Measurements from ENCODE around the gene HSPA12B. TPM values are rescaled to one million over a fixed set of nuclear protein-coding genes. Genes with fewer than 3 reads are reported as not detected.
"Not testable (repeated sequence)": the region's sequence is repeated elsewhere in the genome, so short reads cannot be mapped to it uniquely, and the experiment has no call there.

HSPA12B gene
- polyA plus RNA-seq, 2 of the 4 experiments (the other 2 are of a cell fraction), result 0.37 to 1.2 TPM

GRCh38 chr20:3788685-3789155 is 56.2 kb downstream of the HSPA12B start:
- H3K4me3 ChIP-seq, result no peak overlapping the region
- ChIA-PET POLR2A (interaction anchor here (1.0 to 1.8 kb wide), 3 partner anchors 28 to 32 kb away, joined by 3 to 8 read pairs (median 6); partner anchors contain the start of gene AP5S1), CTCF (interaction anchor here (0.8 to 56.5 kb wide), 7 partner anchors 10 to 297 kb away, joined by 3 to 1634 read pairs (median 7); partner anchors contain the start of genes ADISSP and HSPA12B)
- no peaks in the 10 kb centered on the region for H3K9me3 ChIP-seq
- peak overlapping the region; percentile 88 to 96 for H3K27ac ChIP-seq
- TF ChIP-seq RAD21 (conservative IDR thresholded peaks at IDR 0.05 in 1 of 2, IDR thresholded peaks at IDR 0.05 in 1 of 2), result no peak
- no peak for TF ChIP-seq RCOR1 (IDR thresholded peaks at IDR 0.05; ENCODE audit: low read depth, low read length)
- H3K4me1 ChIP-seq, result peaks cover 40% of the 10 kb centered on the region
- DNase-seq (ENCODE audit: low read depth in 1 of 2, low spot score in 1 of 2), result peak in 1 of 2 experiments; percentile 63
- peak overlapping the region; percentile 41 for H3K4me2 ChIP-seq
- ATAC-seq, result peak in 1 of 2 experiments; percentile 55; a peak in 3 of 6 replicates
- FAIRE-seq, result peak; percentile 63
- WGBS (ENCODE audit: missing lambda C conversion rate), result 20% methylated on average over 4 of the region's 4 CpGs

- CTCF ChIA-PET, result interaction anchor here (0.5 to 56.5 kb wide), 6 partner anchors 11 to 1356 kb away, joined by 3 to 1634 read pairs (median 5); partner anchors contain the start of genes ADISSP and HSPA12B
- not testable (repeated sequence) for DNase-seq (ENCODE audit: low read depth in 1 of 2, low spot score in 1 of 2); ATAC-seq; FAIRE-seq; H3K9me3 ChIP-seq; H3K4me3 ChIP-seq
- peak overlapping the region; percentile 22 to 96; a peak in 5 of 6 replicates for H3K27ac ChIP-seq
- peak overlapping the region; percentile 41 for H3K4me2 ChIP-seq
- POLR2A ChIA-PET, result interaction anchor here (0.8 to 1.8 kb wide), 3 partner anchors 24 to 31 kb away, joined by 3 to 8 read pairs (median 6); partner anchors contain the start of gene AP5S1
- WGBS (ENCODE audit: missing lambda C conversion rate), result 91% methylated on average over 4 of the region's 4 CpGs
- peaks cover 35% of the 10 kb centered on the region for H3K4me1 ChIP-seq
Measured at GRCh38 chr20:3789201-3789600, 56.7 kb downstream of the HSPA12B start.

GRCh38 chr20:3794168-3794567 is 61.7 kb downstream of the HSPA12B start:
- peaks cover 21% of the 10 kb centered on the region for H3K4me1 ChIP-seq
- H3K4me3 ChIP-seq; DNase-seq (ENCODE audit: low read depth in 1 of 2, low spot score in 1 of 2); H3K4me2 ChIP-seq; ATAC-seq; FAIRE-seq; H3K9me3 ChIP-seq: not testable (repeated sequence)
- ChIA-PET POLR2A (interaction anchor here (1.1 kb wide), 1 partner anchor 18 kb away, joined by 4 read pairs; no protein-coding TSS in a partner anchor), CTCF (interaction anchor here (1.0 to 3.3 kb wide), 2 partner anchors 7 to 39 kb away, joined by 3 to 29 read pairs; partner anchors contain the start of gene CENPB)
- peak overlapping the region in 1 of 2 experiments; percentile 98; a peak in 2 of 6 replicates for H3K27ac ChIP-seq
- WGBS (ENCODE audit: missing lambda C conversion rate), result 100% methylated on average over 1 of the region's 3 CpGs

- Histone ChIP-seq H3K4me3 (peak overlapping the region; percentile 84), H3K9me3 (no peaks in the 10 kb centered on the region)
Measured at GRCh38 chr20:3794701-3795420, 62.4 kb downstream of the HSPA12B start.

GRCh38 chr20:3795511-3796468 is 63.3 kb downstream of the HSPA12B start, which contains the start of gene CDC25B:
Gene CDC25B, plus strand, starts transcription at chr20:3796310. Its CDS starts 222 bp downstream, at chr20:3796532.
- WGBS (ENCODE audit: missing lambda C conversion rate), result 6% methylated on average over 50 of the region's 69 CpGs
- peak; percentile 88 to 91 for ATAC-seq
- FAIRE-seq, result peak; percentile 7
- CTCF ChIA-PET, result interaction anchor here (0.6 to 3.3 kb wide), 8 partner anchors 9 to 415 kb away, joined by 3 to 29 read pairs (median 5); partner anchors contain the start of genes CENPB and SPEF1
- POLR2A ChIA-PET, result interaction anchor here (0.7 to 2.2 kb wide), 11 partner anchors 9 to 812 kb away, joined by 3 to 36 read pairs (median 4); partner anchors contain the start of genes AP5S1, CENPB and SPEF1
- Histone ChIP-seq H3K27ac (peak within 1 kb of the TSS; percentile 98 to 99), H3K4me1 (peaks cover 36% of the 10 kb centered on the region), H3K4me2 (peak within 1 kb of the TSS; percentile 84), H3K4me3 (peak within 1 kb of the TSS; percentile 84), H3K9me3 (no peaks in the 10 kb centered on the region)
- DNase-seq (ENCODE audit: low read depth in 1 of 2, low spot score in 1 of 2), result peak; percentile 96 to 97
- TF ChIP-seq USF2 (IDR thresholded peaks at IDR 0.05) (0 out of 2 replicates have a peak, but pooled peaks have one; percentile 1), MAX (IDR thresholded peaks at IDR 0.05) (peak; percentile 88), JUN (IDR thresholded peaks at IDR 0.05) (peak; percentile 65 to 97; a peak in 4 of 5 replicates), CBX2 (IDR thresholded peaks at IDR 0.05; ENCODE audit: borderline replicate concordance, low read depth) (no peak), RCOR1 (IDR thresholded peaks at IDR 0.05; ENCODE audit: low read depth, low read length) (peak; percentile 87; the same call in 1 of the 2 replicates), CHD4 (IDR thresholded peaks at IDR 0.05; ENCODE audit: borderline replicate concordance) (peak; percentile 84; the same call in 1 of the 2 replicates), POLR2AphosphoS2 (conservative IDR thresholded peaks at IDR 0.05; ENCODE audit: low read length) (no peak), TFCP2L1 (CRISPR knock-in tag; IDR thresholded peaks at IDR 0.05) (0 out of 2 replicates have a peak, but pooled peaks have one; percentile 3), ESRRA (IDR thresholded peaks at IDR 0.05; ENCODE audit: borderline replicate concordance, low read length) (peak; percentile 98), NR3C1 (IDR thresholded peaks at IDR 0.05) (no peak), EHMT2 (IDR thresholded peaks at IDR 0.05; ENCODE audit: low read depth) (no peak), ZNF302 (CRISPR knock-in tag; IDR thresholded peaks at IDR 0.05) (no peak)

More at GRCh38 chr20:3794701-3795420, 62.4 kb downstream of the HSPA12B start:
- Histone ChIP-seq H3K4me1 (peaks cover 27% of the 10 kb centered on the region), H3K4me2 (peak overlapping the region; percentile 84), H3K27ac (peak overlapping the region; percentile 98 to 99)
- TF ChIP-seq EHF (CRISPR knock-in tag; IDR thresholded peaks at IDR 0.05), result no peak
- TF ChIP-seq MAFK (IDR thresholded peaks at IDR 0.05; ENCODE audit: partially characterized antibody), result no peak
- TF ChIP-seq MAZ (IDR thresholded peaks at IDR 0.05; ENCODE audit: borderline replicate concordance, low read depth, low read length), result no peak
- no peak for TF ChIP-seq EP300 (IDR thresholded peaks at IDR 0.05)
- FAIRE-seq, result no peak
- 92% methylated on average over 25 of the region's 25 CpGs for WGBS (ENCODE audit: missing lambda C conversion rate)
- CTCF ChIA-PET, result interaction anchor here (0.6 to 3.3 kb wide), 8 partner anchors 8 to 416 kb away, joined by 3 to 29 read pairs (median 5); partner anchors contain the start of genes CENPB and SPEF1
- POLR2A ChIA-PET, result interaction anchor here (1.1 kb wide), 1 partner anchor 18 kb away, joined by 4 read pairs; no protein-coding TSS in a partner anchor
- ATAC-seq, result no peak
- no peak for DNase-seq (ENCODE audit: low read depth in 1 of 2, low spot score in 1 of 2)
